Activated T-cell treated with anti-CD3 and anti-CD28 coated beads for 4 hours (primary cell): Measurements from ENCODE around the gene DNAAF5.
"Not testable (repeated sequence)": the region's sequence is repeated elsewhere in the genome, so short reads cannot be mapped to it uniquely, and the experiment has no call there.

Experiments used
- DNase-seq: peaks from one replicate; pipeline ENCODE4 v3.0.0-alpha.2; 2020

DNAAF5 gene

GRCh38 chr7:730501-731439 is 4.3 kb downstream of the DNAAF5 start:
- DNase-seq = no peak

GRCh38 chr7:731440-732085 is 5.1 kb downstream of the DNAAF5 start:
- no peak for DNase-seq

GRCh38 chr7:732094-732541 is 5.6 kb downstream of the DNAAF5 start:
- DNase-seq = no peak

GRCh38 chr7:732556-732955 is 6.1 kb downstream of the DNAAF5 start:
- no peak for DNase-seq

- DNase-seq = no peak
These were observed 7.7 kb downstream of the DNAAF5 start for GRCh38 chr7:734214-734613.

- no peak for DNase-seq
These were observed 8.3 kb downstream of the DNAAF5 start for GRCh38 chr7:734808-735207.

- no peak for DNase-seq
These were observed 11.7 kb downstream of the DNAAF5 start for GRCh38 chr7:738241-738640.

GRCh38 chr7:738723-739454 is 12.4 kb downstream of the DNAAF5 start:
- DNase-seq = no peak

- no peak for DNase-seq
These were observed 13.0 kb downstream of the DNAAF5 start for GRCh38 chr7:739455-739982.

GRCh38 chr7:739983-740942 is 13.8 kb downstream of the DNAAF5 start:
- DNase-seq = no peak

GRCh38 chr7:741191-741671 is 14.7 kb downstream of the DNAAF5 start:
- DNase-seq = no peak

- no peak for DNase-seq
These were observed 15.4 kb downstream of the DNAAF5 start for GRCh38 chr7:741850-742249.

GRCh38 chr7:742791-743190 is 16.3 kb downstream of the DNAAF5 start:
- no peak for DNase-seq

GRCh38 chr7:743341-744127 is 17.0 kb downstream of the DNAAF5 start:
- DNase-seq = not testable (repeated sequence)

GRCh38 chr7:744128-744520 is 17.6 kb downstream of the DNAAF5 start:
- not testable (repeated sequence) for DNase-seq

- DNase-seq = no peak
These were observed 18.4 kb downstream of the DNAAF5 start for GRCh38 chr7:744854-745430.

- no peak for DNase-seq
These were observed 19.1 kb downstream of the DNAAF5 start for GRCh38 chr7:745431-746154.

GRCh38 chr7:746155-747061 is 19.9 kb downstream of the DNAAF5 start:
- DNase-seq = no peak

GRCh38 chr7:747186-747585 is 20.7 kb downstream of the DNAAF5 start:
- no peak for DNase-seq
